Pancreas (tissue), 10 donors: Measurements from ENCODE around the gene NRXN2. TPM values are rescaled to one million over a fixed set of nuclear protein-coding genes. Genes with fewer than 3 reads are reported as not detected.
A peak's percentile ranks its signal among the peaks of the same experiment; 100 is the strongest.

ENCODE experiments used
- ATAC-seq, 4 donors: fragments of 200-7000 bp; cut with Tn5 transposase; one replicate each; pipeline versions ENCODE4 v1.8.0 to v1.9.1; 2020; ENCODE audit warnings: mild to moderate bottlenecking in 4 of 4, moderate library complexity in 4 of 4
- DNase-seq, 6 donors: peaks; one replicate each; pipeline ENCODE4 v3.0.0-alpha.2; 2020
- FAIRE-seq: peaks from 2 replicates; lab custom pipeline; 2012; peaks lifted over from hg19 to GRCh38; lab: Jason Lieb, UNC
- H3K27ac ChIP-seq, 4 donors: fragments of 200-600 bp; sonication (generic); 1 replicate in 3 of 4; 2 replicates in 1 of 4; pipeline versions ENCODE4 v1.5.0 to v1.8.0; 2020
- H3K27me3 ChIP-seq, 4 donors: fragments of 200-600 bp; one replicate each; pipeline ENCODE4 v1.8.0; 2021
- H3K36me3 ChIP-seq, 3 donors: fragments of 200-600 bp; sonication (generic) in 1 of 3; one replicate each; pipeline versions ENCODE4 v1.5.0 to v1.8.0; 2020 to 2021
- H3K4me1 ChIP-seq, 3 donors: fragments of 200-600 bp; one replicate each; pipeline ENCODE4 v1.8.0; 2021
- H3K4me3 ChIP-seq, 4 donors: fragments of 200-600 bp; sonication (generic) in 2 of 4; one replicate each; pipeline versions ENCODE4 v1.5.0 to v1.8.0; 2020 to 2021
- H3K9me3 ChIP-seq, 4 donors: fragments of 200-600 bp; one replicate each; pipeline ENCODE4 v1.8.0; 2021
- WGBS, 2 donors: extraction: QIAGEN DNeasy Blood & Tissue Kit; methylation state at CpG; one replicate each; pipeline ENCODE4 v1.1.7; 2013; 5-methylcytosine and 5-hydroxymethylcytosine counted together
- intact Hi-C, 3 donors: fragments of 100-400 bp; cut with DNase I; formaldehyde crosslinking; loops; one replicate each; pipeline versions ENCODE4 v1.11.1 to v1.14.2; 2022
- polyA plus RNA-seq, 2 donors: library from polyadenylated mRNA; stranded (reverse); fragments of 200-250 nt; gene quantifications; one replicate each; pipeline ENCODE4 v1.2.3, GENCODE V29; 2013
- total RNA-seq, 6 donors: library from RNA; stranded (reverse); fragmentation: NEBNext Ultra II Directional in 4 of 6; extraction: Animal tissue kit (Norgen Biotek cat#: 25700) in 4 of 6; gene quantifications; one replicate each; pipeline versions ENCODE4 v1.2.1 to v1.2.4, GENCODE V29; 2021 to 2023
- TF ChIP-seq, protein P1 (sequence below), 4 donors: fragments of 200-600 bp; sonication (generic) in 3 of 4; IDR thresholded peaks; one replicate each; pipeline versions ENCODE4 v1.5.0 to v1.8.0; 2021; ENCODE audit warnings: antibody characterized with exemption in 4 of 4
- donor health status: healthy with polysubstance abuse.
- donor health status: DM: no; HTN: no; CAD: no; lungs with moderate emphysema.
- donor health status: DM: no; HTN: no; CAD: no.
- donor health status: control.
- donor health status: control.
- donor health status: Bipolar disorder and iron deficiency.
- donor health status: DM: yes; HTN: yes; CAD: no.
- donor health status: DM: no; HTN: no; CAD: no.
- donor health status: DM: no; HTN: no; CAD: no.
- donor health status: DM: yes; HTN: yes; CAD: no.

Gene NRXN2
- total and polyA plus RNA-seq, 8 donors: 0.69 to 10.8 (median 2.1) TPM

DNA sequence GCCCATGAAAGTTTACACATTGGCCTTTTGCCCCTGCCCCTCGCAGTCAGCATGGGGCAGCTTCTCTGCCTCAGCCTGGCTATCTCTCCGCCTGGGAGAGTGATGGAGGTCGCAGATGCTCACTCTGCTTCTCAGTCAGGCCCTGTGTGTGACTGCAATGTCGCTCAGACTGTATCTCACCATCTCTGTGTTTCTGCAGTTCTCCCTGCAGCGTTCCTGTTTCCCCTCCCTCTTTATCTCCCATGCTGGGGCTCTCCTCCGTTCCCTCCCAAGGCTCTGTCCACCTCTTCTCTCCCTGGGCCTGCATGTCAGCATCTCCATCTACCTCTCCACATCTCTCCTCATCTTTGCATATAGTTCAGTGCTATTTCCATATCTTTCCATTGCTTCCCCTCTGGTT is 93.9 kb downstream of the NRXN2 start:
- H3K9me3 ChIP-seq: no peaks in the 10 kb centered on the region
- DNase-seq (no peak), ATAC-seq (no peak), FAIRE-seq (no peak)
- H3K36me3 ChIP-seq: no peaks in the 10 kb centered on the region
- 86 to 93% methylated on average over 6 of the region's 6 CpGs for WGBS, 2 donors
- no peaks in the 10 kb centered on the region for H3K27me3 ChIP-seq
- TF ChIP-seq, protein P1, sequence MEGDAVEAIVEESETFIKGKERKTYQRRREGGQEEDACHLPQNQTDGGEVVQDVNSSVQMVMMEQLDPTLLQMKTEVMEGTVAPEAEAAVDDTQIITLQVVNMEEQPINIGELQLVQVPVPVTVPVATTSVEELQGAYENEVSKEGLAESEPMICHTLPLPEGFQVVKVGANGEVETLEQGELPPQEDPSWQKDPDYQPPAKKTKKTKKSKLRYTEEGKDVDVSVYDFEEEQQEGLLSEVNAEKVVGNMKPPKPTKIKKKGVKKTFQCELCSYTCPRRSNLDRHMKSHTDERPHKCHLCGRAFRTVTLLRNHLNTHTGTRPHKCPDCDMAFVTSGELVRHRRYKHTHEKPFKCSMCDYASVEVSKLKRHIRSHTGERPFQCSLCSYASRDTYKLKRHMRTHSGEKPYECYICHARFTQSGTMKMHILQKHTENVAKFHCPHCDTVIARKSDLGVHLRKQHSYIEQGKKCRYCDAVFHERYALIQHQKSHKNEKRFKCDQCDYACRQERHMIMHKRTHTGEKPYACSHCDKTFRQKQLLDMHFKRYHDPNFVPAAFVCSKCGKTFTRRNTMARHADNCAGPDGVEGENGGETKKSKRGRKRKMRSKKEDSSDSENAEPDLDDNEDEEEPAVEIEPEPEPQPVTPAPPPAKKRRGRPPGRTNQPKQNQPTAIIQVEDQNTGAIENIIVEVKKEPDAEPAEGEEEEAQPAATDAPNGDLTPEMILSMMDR (IDR thresholded peaks at IDR 0.05): no peak
- intact Hi-C loops: no loop called here
- no peak overlapping the region for H3K27ac ChIP-seq
- no peak overlapping the region for H3K4me3 ChIP-seq
- H3K4me1 ChIP-seq: no peaks in the 10 kb centered on the region

DNA sequence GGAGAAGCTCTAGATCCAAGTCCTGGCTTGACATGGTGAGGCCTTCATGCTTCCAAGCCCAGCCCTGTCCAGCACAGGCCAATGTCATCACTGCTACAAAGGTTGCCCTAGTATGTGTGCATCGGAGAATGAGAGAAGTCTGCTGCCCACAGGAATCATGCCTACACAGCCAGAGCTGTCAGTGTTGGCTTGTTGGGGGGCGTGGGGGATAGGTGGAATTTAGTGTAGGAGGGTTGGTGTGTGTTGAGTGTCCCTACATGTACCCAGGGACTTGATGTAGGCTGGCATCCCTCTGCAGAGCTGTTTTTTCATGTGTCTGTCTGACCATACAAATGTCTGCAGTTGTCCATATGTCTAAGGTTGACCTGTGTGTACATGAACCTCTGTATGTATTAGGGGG is 94.4 kb downstream of the NRXN2 start:
- intact Hi-C loops: no loop called here
- Histone ChIP-seq H3K27ac (no peak overlapping the region), H3K36me3 (no peaks in the 10 kb centered on the region), H3K27me3 (no peaks in the 10 kb centered on the region), H3K9me3 (no peaks in the 10 kb centered on the region), H3K4me1 (no peaks in the 10 kb centered on the region), H3K4me3 (no peak overlapping the region)
- 85 to 89% methylated on average over 2 of the region's 2 CpGs for WGBS, 2 donors
- no peak for FAIRE-seq
- ATAC-seq: no peak
- no peak for DNase-seq
- TF ChIP-seq, protein P1 (IDR thresholded peaks at IDR 0.05): no peak

DNA sequence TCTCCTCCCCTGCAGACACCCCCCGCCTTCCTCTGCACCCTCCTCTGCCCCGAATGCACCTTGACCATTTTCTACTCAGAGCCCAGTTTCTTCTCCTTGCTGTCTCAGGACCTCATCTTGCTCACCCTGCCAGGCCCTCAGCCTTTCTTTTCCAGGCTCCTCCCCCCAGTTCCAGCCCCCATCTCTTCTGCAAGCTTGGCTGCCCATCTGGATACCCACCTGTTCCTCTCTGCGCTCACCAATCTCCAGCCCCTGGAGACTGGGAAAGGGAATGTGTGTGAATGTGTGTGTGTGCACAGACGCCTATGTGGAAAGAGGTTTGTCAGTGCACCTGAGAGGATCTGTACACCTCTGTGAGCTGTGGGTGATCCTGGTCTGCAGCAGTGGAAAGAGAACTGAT is 95.6 kb downstream of the NRXN2 start:
- Histone ChIP-seq H3K27me3 (no peaks in the 10 kb centered on the region), H3K36me3 (no peaks in the 10 kb centered on the region), H3K27ac (no peak overlapping the region), H3K9me3 (no peaks in the 10 kb centered on the region), H3K4me3 (no peak overlapping the region), H3K4me1 (no peaks in the 10 kb centered on the region)
- intact Hi-C loops: no loop called here
- DNase-seq (no peak), ATAC-seq (no peak), FAIRE-seq (no peak)
- WGBS, 2 donors: 79 to 88% methylated on average over 4 of the region's 4 CpGs
- TF ChIP-seq, protein P1 (IDR thresholded peaks at IDR 0.05): no peak

DNA sequence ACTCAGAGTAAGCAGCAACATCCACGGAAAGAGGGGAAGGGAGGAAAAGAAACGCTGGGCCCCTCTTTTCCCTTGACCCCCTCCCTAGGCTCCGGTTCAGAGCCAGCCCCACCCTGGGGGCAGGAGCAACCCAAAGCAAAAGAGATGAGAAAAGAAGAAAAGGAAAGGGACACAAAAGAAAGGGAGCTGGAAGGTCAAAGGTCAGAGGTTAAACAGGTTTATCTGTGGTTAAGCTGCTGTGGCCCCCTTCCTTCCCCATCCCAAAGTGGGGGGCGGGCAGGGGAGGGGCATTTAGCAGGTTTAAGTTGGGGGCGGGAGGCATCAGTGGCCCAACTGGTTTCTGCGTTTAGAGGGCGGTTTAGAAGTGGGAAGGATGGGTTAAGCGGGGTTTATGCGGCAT is 96.4 kb downstream of the NRXN2 start:
- H3K27ac ChIP-seq: no peak overlapping the region
- FAIRE-seq (no peak), ATAC-seq (no peak), DNase-seq (no peak)
- H3K4me3 ChIP-seq: no peak overlapping the region
- H3K9me3 ChIP-seq: no peaks in the 10 kb centered on the region
- H3K4me1 ChIP-seq: peaks cover 0 to 3% (median 0%) of the 10 kb centered on the region in 3 donors
- TF ChIP-seq, protein P1 (IDR thresholded peaks at IDR 0.05): no peak
- intact Hi-C loops: no loop called here
- no peaks in the 10 kb centered on the region for H3K36me3 ChIP-seq
- H3K27me3 ChIP-seq: no peaks in the 10 kb centered on the region
- WGBS, 2 donors: 84 to 88% methylated on average over 9 of the region's 9 CpGs

- H3K27ac ChIP-seq: no peak overlapping the region
- TF ChIP-seq, protein P1 (IDR thresholded peaks at IDR 0.05): no peak
- no peaks in the 10 kb centered on the region for H3K36me3 ChIP-seq
- 82 to 85% methylated on average over 4 of the region's 4 CpGs for WGBS, 2 donors
- intact Hi-C loops: no loop called here
- no peaks in the 10 kb centered on the region for H3K9me3 ChIP-seq
- H3K4me3 ChIP-seq: no peak overlapping the region
- peak in 1 of 4 donors; percentile 2 for ATAC-seq
- no peak for FAIRE-seq
- DNase-seq: no peak
- H3K4me1 ChIP-seq: peaks cover 0 to 18% (median 8%) of the 10 kb centered on the region in 3 donors
- no peaks in the 10 kb centered on the region for H3K27me3 ChIP-seq
These were observed 98.0 kb downstream of the NRXN2 start for GRCh38 chr11:64624883-64625481.
